GM21737 (cell line): ENCODE measurements around the gene ADAM15.

Source experiments
- ATAC-seq: cut with Tn5 transposase; IDR thresholded peaks from one replicate; pipeline ENCODE4 v1.9.1; 2021; ENCODE audit warnings: mild to moderate bottlenecking, moderate library complexity; ENCODE audit not compliant: unreplicated experiment

ADAM15 gene

GRCh38 chr1:155083865-155084721 is 33.0 kb downstream of the ADAM15 start:
- peak; percentile 6 for ATAC-seq

GRCh38 chr1:155084722-155085503 is 33.8 kb downstream of the ADAM15 start:
- ATAC-seq: peak; percentile 73

GRCh38 chr1:155085504-155086127 is 34.5 kb downstream of the ADAM15 start:
- peak; percentile 5 for ATAC-seq

- ATAC-seq: no peak
Measured at GRCh38 chr1:155086128-155086741, 35.1 kb downstream of the ADAM15 start.

GRCh38 chr1:155086856-155087535 is 35.9 kb downstream of the ADAM15 start:
- ATAC-seq: no peak

GRCh38 chr1:155091071-155092051 is 40.2 kb downstream of the ADAM15 start:
- no peak for ATAC-seq

GRCh38 chr1:155092131-155092530 is 41.0 kb downstream of the ADAM15 start:
- ATAC-seq: no peak

- no peak for ATAC-seq
Measured at GRCh38 chr1:155092641-155093040, 41.5 kb downstream of the ADAM15 start.

- ATAC-seq: no peak
Measured at GRCh38 chr1:155093911-155094621, 43.0 kb downstream of the ADAM15 start.

GRCh38 chr1:155094622-155094948 is 43.5 kb downstream of the ADAM15 start:
- ATAC-seq: no peak

GRCh38 chr1:155099331-155099730 is 48.2 kb downstream of the ADAM15 start:
- no peak for ATAC-seq

- no peak for ATAC-seq
Measured at GRCh38 chr1:155103325-155103724, 52.2 kb downstream of the ADAM15 start.

GRCh38 chr1:155104605-155105534 is 53.8 kb downstream of the ADAM15 start:
- no peak for ATAC-seq

GRCh38 chr1:155105604-155106011 is 54.5 kb downstream of the ADAM15 start:
- ATAC-seq: no peak

GRCh38 chr1:155106862-155107261 is 55.7 kb downstream of the ADAM15 start:
- ATAC-seq: no peak

GRCh38 chr1:155107309-155108264 is 56.5 kb downstream of the ADAM15 start:
- ATAC-seq: no peak

GRCh38 chr1:155108296-155108695 is 57.2 kb downstream of the ADAM15 start:
- ATAC-seq: no peak
